Epithelial cell of esophagus (primary cell): ENCODE data around the gene TSPO.

Experiments
- DNase-seq: peaks from one replicate; pipeline ENCODE4 v3.0.0; 2010; ENCODE audit warnings: low read depth
- H3K4me3 ChIP-seq: 2 replicates; pipeline ENCODE4 v1.5.1; 2011; ENCODE audit warnings: mild to moderate bottlenecking, low read length, control low read depth
- TF ChIP-seq, protein P1 (sequence below): IDR thresholded peaks from 2 replicates; pipeline ENCODE4 v1.5.1; 2011; ENCODE audit warnings: low read depth, mild to moderate bottlenecking, low read length, control low read depth, inconsistent platforms; ENCODE audit not compliant: insufficient read depth; ENCODE audit errors: missing control alignments

TSPO gene

DNA sequence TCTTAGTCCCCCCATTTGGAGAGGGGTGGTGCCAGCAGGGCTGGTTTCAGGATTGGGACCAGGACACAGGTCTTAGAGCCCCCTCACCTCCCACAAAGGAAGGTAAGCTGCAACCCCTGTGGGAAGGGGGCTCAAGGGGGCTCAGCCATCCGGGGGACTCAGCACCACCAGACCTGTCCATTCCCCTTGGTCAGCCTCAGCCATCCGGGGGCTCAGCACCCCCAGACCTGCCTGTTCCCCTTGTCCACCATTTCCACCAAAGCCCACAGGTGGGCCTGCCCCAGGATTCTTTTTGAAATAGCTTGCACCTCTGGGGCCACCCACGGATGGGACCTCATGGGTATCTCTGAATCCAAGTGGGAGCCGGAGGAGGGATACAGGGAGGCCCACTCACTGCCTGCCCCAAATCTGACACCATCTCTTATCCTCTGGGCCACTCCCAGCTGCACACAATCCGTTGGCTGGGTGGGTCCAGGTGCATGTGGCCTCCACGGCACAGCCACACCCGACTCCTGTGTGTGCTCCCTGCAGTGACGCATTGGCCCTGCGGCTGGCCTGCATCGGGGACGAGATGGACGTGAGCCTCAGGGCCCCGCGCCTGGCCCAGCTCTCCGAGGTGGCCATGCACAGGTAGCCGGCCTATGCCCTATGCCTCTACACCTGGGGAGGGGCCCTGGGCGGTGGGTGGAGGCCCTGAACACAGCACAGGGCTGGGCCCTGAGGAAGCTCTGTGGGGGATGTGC is 24.0 kb upstream of the TSPO start:
- DNase-seq: peak; percentile 84
- H3K4me3 ChIP-seq: peak overlapping the region; percentile 36
- TF ChIP-seq, protein P1, sequence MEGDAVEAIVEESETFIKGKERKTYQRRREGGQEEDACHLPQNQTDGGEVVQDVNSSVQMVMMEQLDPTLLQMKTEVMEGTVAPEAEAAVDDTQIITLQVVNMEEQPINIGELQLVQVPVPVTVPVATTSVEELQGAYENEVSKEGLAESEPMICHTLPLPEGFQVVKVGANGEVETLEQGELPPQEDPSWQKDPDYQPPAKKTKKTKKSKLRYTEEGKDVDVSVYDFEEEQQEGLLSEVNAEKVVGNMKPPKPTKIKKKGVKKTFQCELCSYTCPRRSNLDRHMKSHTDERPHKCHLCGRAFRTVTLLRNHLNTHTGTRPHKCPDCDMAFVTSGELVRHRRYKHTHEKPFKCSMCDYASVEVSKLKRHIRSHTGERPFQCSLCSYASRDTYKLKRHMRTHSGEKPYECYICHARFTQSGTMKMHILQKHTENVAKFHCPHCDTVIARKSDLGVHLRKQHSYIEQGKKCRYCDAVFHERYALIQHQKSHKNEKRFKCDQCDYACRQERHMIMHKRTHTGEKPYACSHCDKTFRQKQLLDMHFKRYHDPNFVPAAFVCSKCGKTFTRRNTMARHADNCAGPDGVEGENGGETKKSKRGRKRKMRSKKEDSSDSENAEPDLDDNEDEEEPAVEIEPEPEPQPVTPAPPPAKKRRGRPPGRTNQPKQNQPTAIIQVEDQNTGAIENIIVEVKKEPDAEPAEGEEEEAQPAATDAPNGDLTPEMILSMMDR: no peak

DNA sequence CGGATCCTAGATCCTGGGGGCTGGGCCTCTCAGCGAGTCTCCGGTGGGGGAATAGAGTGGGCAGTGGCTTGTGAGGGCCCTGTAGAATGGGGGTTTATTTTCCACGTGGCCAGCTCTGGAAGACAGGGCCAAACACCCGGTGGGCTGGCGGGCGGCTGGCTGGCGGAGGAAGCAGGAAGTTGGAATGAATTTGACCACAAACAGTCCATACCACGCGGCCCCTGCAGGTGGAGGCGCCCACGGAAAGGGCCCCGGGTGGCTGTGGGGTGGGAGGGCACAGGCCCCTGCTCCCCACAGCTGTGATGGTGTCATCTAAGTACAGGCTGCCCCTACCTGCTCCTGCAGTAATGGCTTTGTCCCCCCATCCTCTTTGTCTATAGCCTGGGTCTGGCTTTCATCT is 23.2 kb upstream of the TSPO start:
- TF ChIP-seq, protein P1: no peak
- peak overlapping the region; percentile 36 for H3K4me3 ChIP-seq

DNA sequence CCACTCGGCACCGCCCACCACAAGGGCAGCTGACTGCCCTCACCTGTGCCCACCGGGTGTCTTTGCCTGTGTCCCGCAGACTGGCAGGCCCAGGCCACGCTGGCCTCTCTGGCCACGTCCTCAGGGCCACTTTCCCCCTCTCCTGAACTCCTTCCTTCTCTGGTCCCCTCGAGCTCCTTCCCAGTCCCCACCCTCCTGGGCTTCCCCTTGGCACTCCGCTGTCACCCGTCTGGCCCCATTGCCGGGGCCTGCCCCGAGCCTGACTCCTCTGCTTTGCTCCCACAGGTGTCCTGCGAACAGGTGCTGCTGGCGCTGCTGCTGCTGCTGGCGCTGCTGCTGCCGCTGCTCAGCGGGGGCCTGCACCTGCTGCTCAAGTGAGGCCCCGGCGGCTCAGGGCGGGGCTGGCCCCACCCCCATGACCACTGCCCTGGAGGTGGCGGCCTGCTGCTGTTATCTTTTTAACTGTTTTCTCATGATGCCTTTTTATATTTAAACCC is 22.4 kb upstream of the TSPO start:
- DNase-seq: no peak
- TF ChIP-seq, protein P1: no peak
- H3K4me3 ChIP-seq: no peak overlapping the region

More for the DNA sequence above, 23.2 kb upstream of the TSPO start:
- no peak for DNase-seq

DNA sequence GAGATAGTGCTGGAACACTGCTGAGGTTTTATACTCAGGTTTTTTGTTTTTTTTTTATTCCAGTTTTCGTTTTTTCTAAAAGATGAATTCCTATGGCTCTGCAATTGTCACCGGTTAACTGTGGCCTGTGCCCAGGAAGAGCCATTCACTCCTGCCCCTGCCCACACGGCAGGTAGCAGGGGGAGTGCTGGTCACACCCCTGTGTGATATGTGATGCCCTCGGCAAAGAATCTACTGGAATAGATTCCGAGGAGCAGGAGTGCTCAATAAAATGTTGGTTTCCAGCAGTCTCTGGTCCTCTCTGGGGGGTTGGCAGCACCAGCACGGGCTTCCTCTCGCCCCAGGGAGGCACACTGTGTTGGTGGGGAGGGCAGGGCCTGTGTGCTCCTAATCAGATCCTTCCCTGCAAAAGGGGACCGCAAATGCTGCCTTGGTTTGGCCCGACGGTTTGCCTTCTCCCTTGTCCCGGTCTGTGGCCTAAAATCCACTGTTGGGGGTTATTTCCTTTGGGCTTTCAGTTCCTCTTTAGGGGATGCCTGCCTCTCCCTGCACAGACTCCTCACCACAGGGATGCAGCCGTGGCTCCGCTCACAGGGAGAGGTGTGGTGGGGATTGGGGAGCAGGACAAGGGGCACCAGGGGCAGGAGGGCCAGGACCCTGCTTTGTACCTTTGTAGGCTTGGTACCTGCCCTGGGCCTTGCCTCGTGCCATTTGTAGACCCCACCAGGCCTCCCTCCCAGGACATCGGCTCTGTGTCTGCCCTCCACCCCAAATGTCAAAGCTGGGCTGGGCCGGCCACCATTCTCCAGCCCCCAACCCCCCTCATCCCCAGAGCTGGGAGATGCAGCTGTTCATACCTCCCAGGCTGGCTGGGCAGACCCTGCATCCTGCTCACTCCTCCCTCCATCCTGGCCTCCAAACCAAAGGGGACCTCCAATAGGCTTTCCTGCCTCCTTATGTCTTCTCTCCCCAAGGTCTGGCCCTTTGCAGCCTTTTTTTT is 21.6 kb upstream of the TSPO start:
- DNase-seq: no peak
- no peak overlapping the region for H3K4me3 ChIP-seq
- TF ChIP-seq, protein P1: no peak

DNA sequence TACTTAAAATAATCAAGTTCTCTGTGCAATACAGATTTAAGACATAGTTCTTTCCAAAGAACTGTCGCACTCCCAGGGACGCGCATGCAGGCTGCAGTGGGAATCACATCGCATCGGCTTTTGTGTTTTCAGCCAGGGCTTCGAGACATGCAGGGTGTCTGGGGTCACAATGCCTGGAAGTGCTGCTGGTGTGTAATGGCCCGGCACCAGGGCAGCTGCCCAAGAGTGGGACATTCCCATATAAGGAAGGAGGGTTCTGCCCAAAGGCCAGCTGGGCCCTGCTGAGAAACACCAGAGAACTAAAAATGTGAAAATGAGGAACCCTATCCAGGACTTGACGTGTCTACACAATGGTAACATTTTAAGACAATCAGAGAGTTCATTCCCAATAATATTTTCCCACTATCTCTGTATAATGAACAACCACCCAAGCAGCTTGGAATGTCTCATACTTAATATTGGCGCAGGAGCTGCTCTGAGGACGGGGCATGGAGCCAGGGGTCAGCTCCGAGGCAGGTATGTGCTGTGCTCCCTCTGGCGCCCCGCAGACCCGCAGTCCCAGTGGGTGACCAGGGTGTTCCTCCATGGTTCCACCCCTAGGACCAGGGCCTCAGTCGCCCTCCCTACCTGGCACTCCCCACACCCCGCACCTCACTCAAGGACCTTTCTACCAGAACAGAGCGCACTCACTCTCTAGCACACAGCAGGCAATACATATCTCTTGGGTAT is 19.4 kb upstream of the TSPO start:
- DNase-seq: no peak
- H3K4me3 ChIP-seq: no peak overlapping the region
- TF ChIP-seq, protein P1: no peak

DNA sequence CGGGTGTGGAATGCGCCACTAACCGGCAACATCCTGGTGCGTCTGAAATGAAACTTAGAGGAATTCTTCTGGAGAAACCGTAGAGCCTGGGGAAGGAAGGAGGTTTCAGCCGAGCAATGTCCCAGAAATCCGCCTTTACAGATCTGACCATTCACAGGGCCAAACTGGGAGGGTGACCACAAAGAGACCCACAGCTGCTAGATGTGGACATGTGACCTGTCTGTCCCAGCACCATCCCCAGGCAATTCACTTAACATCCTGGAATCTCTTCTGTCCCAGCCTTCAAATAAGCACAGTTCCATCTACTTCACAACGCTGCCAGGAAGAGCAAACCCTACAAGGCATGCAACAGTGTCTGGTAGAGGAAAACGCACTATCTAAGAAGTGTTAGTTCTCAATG is 18.0 kb upstream of the TSPO start:
- no peak overlapping the region for H3K4me3 ChIP-seq
- TF ChIP-seq, protein P1: no peak
- no peak for DNase-seq
